K562 (cell line): ENCODE measurements around the gene IL5. TPM values are rescaled to one million over a fixed set of nuclear protein-coding genes. Genes with fewer than 3 reads are reported as not detected.
A peak's percentile ranks its signal among the peaks of the same experiment; 100 is the strongest.

Experiments used
- ATAC-seq: fragments of 200-7000 bp; cut with Tn5 transposase; 3 replicates; pipeline ENCODE4 v1.9.1; 2020; ENCODE audit warnings: moderate library complexity
- BruUV-seq: library from RNA; stranded (reverse); fragments of 400-500 nt; replicated peaks from 2 replicates; lab custom pipeline; 2021; lab: Mats Ljungman, UMichigan
- CTCF ChIA-PET: fragments of 300-600 bp; formaldehyde crosslinking; extraction: SDS; loops from one replicate; lab custom pipeline; 2021; ENCODE audit warnings: low intra/inter-chr PET ratio; lab: Yijun Ruan, JAX
- POLR2A ChIA-PET: fragments of 300-600, 350-650 bp; sonication (Branson Sonifier 250); formaldehyde crosslinking; extraction: SDS; loops from one replicate; lab custom pipeline; 2021; ENCODE audit warnings: antibody characterized with exemption, inconsistent platforms; lab: Yijun Ruan, JAX
- DNase-seq, 4 experiments: peaks; one replicate each; pipeline versions ENCODE4 v3.0.0 to v3.0.0-alpha.2; 2011 to 2018; ENCODE audit warnings: low spot score in 3 of 4, mixed read lengths in 3 of 4; ENCODE audit errors: extremely low read depth in 1 of 4
- FAIRE-seq: peaks from 2 replicates; lab custom pipeline; 2011; peaks lifted over from hg19 to GRCh38; lab: Jason Lieb, UNC
- H2AFZ ChIP-seq: 2 replicates; pipeline ENCODE4 v1.6.0; 2011; ENCODE audit warnings: low read depth, low read length, control low read depth, inconsistent platforms
- H3K27ac ChIP-seq: fragments of 200-600 bp; 3 replicates; pipeline ENCODE4 v1.8.0; 2011; ENCODE audit warnings: low read depth, mild to moderate bottlenecking, control low read depth, inconsistent platforms, low read length, moderate library complexity, mixed read lengths; ENCODE audit errors: extremely low read depth
- H3K27me3 ChIP-seq, 2 experiments: fragments of 300-600 bp in 1 of 2; 2 replicates in 1 of 2; 3 replicates in 1 of 2; pipeline versions ENCODE4 v1.6.0 to v1.8.0; 2011; ENCODE audit warnings: inconsistent platforms in 2 of 2, low read length in 2 of 2, mild to moderate bottlenecking in 1 of 2, mixed read lengths in 1 of 2, moderate library complexity in 1 of 2; ENCODE audit not compliant: control insufficient read depth in 2 of 2, insufficient read depth in 2 of 2
- H3K36me3 ChIP-seq: fragments of 300-600 bp; 3 replicates; pipeline ENCODE4 v1.8.0; 2011; ENCODE audit warnings: mild to moderate bottlenecking, low read length, inconsistent platforms; ENCODE audit not compliant: control insufficient read depth, insufficient read depth
- H3K4me1 ChIP-seq, 2 experiments: fragments of 200-600 bp in 1 of 2; replicated peaks in 1 of 2; 2 replicates in 1 of 2; 3 replicates in 1 of 2; pipeline versions ENCODE4 v1.5.1 to v1.8.0; 2011; ENCODE audit warnings: inconsistent platforms in 2 of 2, low read length in 2 of 2, mild to moderate bottlenecking in 1 of 2, mixed read lengths in 1 of 2, moderate library complexity in 1 of 2; ENCODE audit not compliant: control insufficient read depth in 2 of 2, insufficient read depth in 2 of 2
- H3K4me2 ChIP-seq: 2 replicates; pipeline ENCODE4 v1.6.1; 2011; ENCODE audit warnings: low read length, control low read depth, inconsistent platforms, mixed read lengths; ENCODE audit not compliant: insufficient read depth
- H3K4me3 ChIP-seq: fragments of 200-600 bp; sonication (generic), shearing (Covaris generic); 2 replicates; pipeline ENCODE4 v1.5.1; 2016; ENCODE audit warnings: control low read depth, inconsistent platforms
- H3K79me2 ChIP-seq: fragments of 200-600 bp; 3 replicates; pipeline ENCODE4 v1.8.0; 2011; ENCODE audit warnings: low read length, inconsistent platforms; ENCODE audit not compliant: control insufficient read depth, insufficient read depth
- H3K9ac ChIP-seq, 2 experiments: 2 replicates each; pipeline versions ENCODE4 v1.6.0 to v1.6.1; 2011; ENCODE audit warnings: low read depth in 2 of 2, low read length in 2 of 2, control low read depth in 1 of 2, inconsistent platforms in 1 of 2, mild to moderate bottlenecking in 1 of 2, mixed read lengths in 1 of 2; ENCODE audit not compliant: insufficient read depth in 1 of 2
- H3K9me1 ChIP-seq: one replicate; pipeline ENCODE4 v1.6.0; 2011; ENCODE audit warnings: inconsistent platforms, mild to moderate bottlenecking, low read length, moderate library complexity; ENCODE audit not compliant: control insufficient read depth, insufficient read depth
- H3K9me3 ChIP-seq: replicated peaks from 2 replicates; pipeline ENCODE4 v1.5.1; 2011; ENCODE audit warnings: low read depth, low read length, inconsistent platforms; ENCODE audit not compliant: control insufficient read depth, insufficient read depth
- H4K20me1 ChIP-seq: replicated peaks from 2 replicates; pipeline ENCODE4 v1.6.1; 2011; ENCODE audit warnings: low read length, inconsistent platforms, mixed read lengths; ENCODE audit not compliant: control insufficient read depth, insufficient read depth
- CTCF ChIP-seq, 3 experiments: IDR thresholded peaks in 2 of 3; conservative IDR thresholded peaks in 1 of 3; 2 replicates each; pipeline ENCODE4 v1.5.1; 2011 to 2012; ENCODE audit warnings: low read length in 3 of 3, mild to moderate bottlenecking in 3 of 3, control low read depth in 2 of 3, improper control_type of control experiment in 1 of 3, inconsistent platforms in 1 of 3, low read depth in 1 of 3, mixed read lengths in 1 of 3, moderate library complexity in 1 of 3; ENCODE audit not compliant: insufficient read depth in 2 of 3
- CTCFL ChIP-seq: IDR thresholded peaks from 2 replicates; pipeline ENCODE4 v1.6.1; 2011; ENCODE audit warnings: borderline replicate concordance, low read depth, mild to moderate bottlenecking, moderate library complexity, low read length; ENCODE audit not compliant: insufficient read depth, poor library complexity, severe bottlenecking
- DNMT1 ChIP-seq: fragments of 450-650 bp; IDR thresholded peaks from 2 replicates; pipeline ENCODE4 v1.6.1; 2016; ENCODE audit warnings: antibody characterized with exemption, mild to moderate bottlenecking
- ERF ChIP-seq: fragments of 450-650 bp; formaldehyde crosslinking; IDR thresholded peaks from 2 replicates; pipeline ENCODE4 v1.4.0; 2020; ENCODE audit warnings: mild to moderate bottlenecking, mixed read lengths
- HCFC1 ChIP-seq: IDR thresholded peaks from 2 replicates; pipeline ENCODE4 v1.6.1; 2012; ENCODE audit warnings: low read depth, low read length, improper control_type of control experiment
- JUND ChIP-seq, 2 experiments: IDR thresholded peaks; 2 replicates in 1 of 2; 3 replicates in 1 of 2; pipeline ENCODE4 v1.6.1; 2011; ENCODE audit warnings: borderline replicate concordance in 2 of 2, low read depth in 2 of 2, low read length in 2 of 2, improper control_type of control experiment in 1 of 2, missing biosample characterization in 1 of 2, missing genetic modification characterization in 1 of 2, missing genetic modification reagents in 1 of 2
- KLF6 ChIP-seq: fragments of 250-450 bp; sonication (Bioruptor Pico); IDR thresholded peaks from 2 replicates; pipeline ENCODE4 v1.4.0; 2020; ENCODE audit warnings: mild to moderate bottlenecking, moderate library complexity, borderline replicate concordance
- NR3C1 ChIP-seq: sonication (generic); formaldehyde crosslinking; IDR thresholded peaks from 2 replicates; pipeline ENCODE4 v1.8.1; 2022; ENCODE audit warnings: missing genetic modification reagents
- POLR2G ChIP-seq: fragments of 200-400 bp; formaldehyde crosslinking; IDR thresholded peaks from 2 replicates; pipeline ENCODE4 v1.6.1; 2017; ENCODE audit warnings: low read depth, mild to moderate bottlenecking, antibody characterized with exemption, low read length, moderate library complexity
- SMC3 ChIP-seq: conservative IDR thresholded peaks from 2 replicates; pipeline ENCODE4 v1.6.1; 2011; ENCODE audit warnings: low read depth, low read length, improper control_type of control experiment; ENCODE audit not compliant: insufficient read depth
- TEAD1 ChIP-seq, 2 experiments: fragments of 450-650 bp in 1 of 2; sonication (generic) in 1 of 2; formaldehyde crosslinking; IDR thresholded peaks; 2 replicates each; pipeline versions ENCODE4 v1.4.0 to v1.8.0; 2020 to 2022; ENCODE audit warnings: mild to moderate bottlenecking in 2 of 2, missing genetic modification reagents in 1 of 2
- TFAP4 ChIP-seq: sonication (generic); formaldehyde crosslinking; IDR thresholded peaks from 2 replicates; pipeline ENCODE4 v1.8.0; 2022; ENCODE audit warnings: missing genetic modification reagents, mild to moderate bottlenecking, moderate library complexity, borderline replicate concordance
- WGBS: fragments of 100-300 bp; shearing (Covaris generic); methylation state at CpG from one replicate; pipeline ENCODE4 v1.1.6; 2016; ENCODE audit warnings: low coverage, mixed read lengths; ENCODE audit not compliant: insufficient coverage; ENCODE audit errors: missing lambda C conversion rate; 5-methylcytosine and 5-hydroxymethylcytosine counted together
- in situ Hi-C: fragments of 300-500 bp; cut with MboI; formaldehyde crosslinking; loops from 4 replicates; pipeline ENCODE4 v1.15.0; 2018; ENCODE audit warnings: inconsistent platforms, mixed read lengths
- intact Hi-C: fragments of 100-400 bp; cut with micrococcal nuclease; formaldehyde crosslinking; loops from 2 replicates; pipeline ENCODE4 v1.14.2; 2022
- polyA plus RNA-seq, 8 experiments: library from polyadenylated mRNA; depleted of rRNA in 4 of 8; stranded (reverse) in 5 of 8; unstranded in 3 of 8; fragments of >200 nt; fragmentation: Nextera tagmentation in 2 of 8; fragmentation: Illumina TruSeq in 1 of 8; extraction: Ambion mirVana in 2 of 8; extraction: Trizol in 1 of 8; gene quantifications; 2 replicates each; pipeline versions ENCODE4 v1.2.1 to v1.2.3, GENCODE V29; 2011 to 2014; ENCODE audit warnings: inconsistent platforms in 1 of 8, missing spikeins in 1 of 8
- total RNA-seq, 7 experiments: library from RNA; depleted of rRNA in 6 of 7; stranded (reverse); fragments of >200 nt in 6 of 7; fragmentation: Illumina TruSeq in 2 of 7; extraction: Trizol in 2 of 7; gene quantifications; 2 replicates each; pipeline versions ENCODE4 v1.2.1 to v1.2.3, GENCODE V29; 2011 to 2021; ENCODE audit warnings: low replicate concordance in 1 of 7

The IL5 gene
- total and polyA plus RNA-seq, 9 of the 15 experiments (the other 6 are each of a cell fraction or from before 2014, with no cell fraction given), result 0.44 TPM; not detected in 8

GRCh38 chr5:132506094-132506692 is 37.1 kb downstream of the IL5 start:
- ATAC-seq (peak; percentile 91), FAIRE-seq (peak; percentile 95), DNase-seq (peak; percentile 32 to 75 (median 58))
- ChIA-PET POLR2A (interaction anchor here (0.6 to 1.3 kb wide), 6 partner anchors 9 to 245 kb away, joined by 3 to 4 read pairs (median 4); partner anchors contain the start of gene IRF1), CTCF (interaction anchor here (0.6 kb wide), 1 partner anchor 208 kb away, joined by 4 read pairs; no protein-coding TSS in a partner anchor)
- Histone ChIP-seq H3K36me3 (no peaks in the 10 kb centered on the region), H3K27ac (no peak overlapping the region), H3K4me2 (no peak overlapping the region; the same call in 1 of the 2 replicates), H2AFZ (peak overlapping the region; percentile 81), H3K4me3 (no peak overlapping the region), H3K9me3 (no peaks in the 10 kb centered on the region), H3K4me1 (peaks cover 9 to 11% of the 10 kb centered on the region in 2 experiments; a peak in 4 of 5 replicates), H3K27me3 (no peaks in the 10 kb centered on the region), H3K9ac (peak overlapping the region in 1 of 2 experiments; percentile 38; a peak in 1 of 4 replicates), H4K20me1 (no peaks in the 10 kb centered on the region), H3K9me1 (no peaks in the 10 kb centered on the region), H3K79me2 (no peaks in the 10 kb centered on the region)
- intact Hi-C loops, result no loop called here
- no TSS peak for BruUV-seq
- in situ Hi-C loops, result no loop called here
- 8% methylated on average over 1 of the region's 1 CpG for WGBS
- no peak for TF ChIP-seq POLR2G
- no peak for TF ChIP-seq TFAP4 (CRISPR knock-in tag)
- TF ChIP-seq DNMT1, result 0 out of 2 replicates have a peak, but pooled peaks have one; percentile 61
- TF ChIP-seq CTCFL, result peak; percentile 14
- no peak for TF ChIP-seq TEAD1 (CRISPR knock-in tag; IDR thresholded peaks at IDR 0.05)
- no peak for TF ChIP-seq KLF6 (CRISPR knock-in tag)
- TF ChIP-seq SMC3, result peak; percentile 60
- 0 out of 2 replicates have a peak, but pooled peaks have one; percentile 25 for TF ChIP-seq HCFC1
- TF ChIP-seq ERF, result no peak
- TF ChIP-seq NR3C1, result no peak
- peak; percentile 11; the same call in 1 of the 2 replicates for TF ChIP-seq JUND (IDR thresholded peaks at IDR 0.05; ENCODE audit: borderline replicate concordance, low read depth, low read length)
- TF ChIP-seq JUND (tag; IDR thresholded peaks at IDR 0.05; ENCODE audit: borderline replicate concordance, low read depth, low read length), result no peak
- TF ChIP-seq CTCF (IDR thresholded peaks at IDR 0.05 in 2 of 3, conservative IDR thresholded peaks at IDR 0.05 in 1 of 3; ENCODE audit: insufficient read depth in 2 of 3, low read depth in 1 of 3, low read length in 3 of 3), result peak; percentile 70 to 77 (median 74)
